Endodermal cell (in vitro differentiated cells): Measurements from ENCODE around the gene OST4. TPM values are rescaled to one million over a fixed set of nuclear protein-coding genes. Genes with fewer than 3 reads are reported as not detected.
A peak's percentile ranks its signal among the peaks of the same experiment; 100 is the strongest.

Source experiments
- DNase-seq: peaks from one replicate; pipeline ENCODE4 v3.0.0-alpha.2; 2017
- H3K27ac ChIP-seq: 2 replicates; pipeline ENCODE4 v1.5.1; 2013; ENCODE audit warnings: mild to moderate bottlenecking, low read depth, low read length, moderate library complexity
- H3K27me3 ChIP-seq: 2 replicates; pipeline ENCODE4 v1.6.1; 2013; ENCODE audit warnings: mild to moderate bottlenecking, low read length, moderate library complexity; ENCODE audit not compliant: insufficient read depth, control insufficient read depth, poor library complexity, severe bottlenecking
- H3K36me3 ChIP-seq: 2 replicates; pipeline ENCODE4 v1.7.0; 2013; ENCODE audit warnings: mild to moderate bottlenecking, low read length, moderate library complexity; ENCODE audit not compliant: control insufficient read depth, insufficient read depth
- H3K4me1 ChIP-seq: one replicate; pipeline ENCODE4 v1.7.0; 2013; ENCODE audit warnings: low read length; ENCODE audit not compliant: control insufficient read depth, insufficient read depth
- H3K4me3 ChIP-seq: 2 replicates; pipeline ENCODE4 v1.5.1; 2013; ENCODE audit warnings: mild to moderate bottlenecking, low read length, moderate library complexity
- H3K9ac ChIP-seq: 2 replicates; pipeline ENCODE4 v1.6.1; 2013; ENCODE audit warnings: mild to moderate bottlenecking, low read length, moderate library complexity; ENCODE audit not compliant: poor library complexity, severe bottlenecking; ENCODE audit errors: extremely low read depth
- H3K9me3 ChIP-seq: 2 replicates; pipeline ENCODE4 v1.6.1; 2013; ENCODE audit warnings: mild to moderate bottlenecking, low read length, moderate library complexity; ENCODE audit not compliant: control insufficient read depth
- H3K27ac Mint-ChIP-seq: 2 replicates; pipeline ENCODE4 v1.8.0; 2020; ENCODE audit warnings: mixed read lengths
- H3K27me3 Mint-ChIP-seq: 2 replicates; pipeline ENCODE4 v1.8.0; 2021; ENCODE audit warnings: mild to moderate bottlenecking, mixed read lengths; ENCODE audit not compliant: insufficient read depth
- H3K36me3 Mint-ChIP-seq: 2 replicates; pipeline ENCODE4 v1.8.0; 2020; ENCODE audit warnings: low read depth, mixed read lengths
- H3K4me1 Mint-ChIP-seq: 2 replicates; pipeline ENCODE4 v1.8.0; 2020; ENCODE audit warnings: mixed read lengths
- H3K4me3 Mint-ChIP-seq: 2 replicates; pipeline ENCODE4 v1.8.0; 2020; ENCODE audit warnings: mild to moderate bottlenecking, moderate library complexity, mixed read lengths
- H3K9me3 Mint-ChIP-seq: 2 replicates; pipeline ENCODE4 v1.8.0; 2020; ENCODE audit warnings: mild to moderate bottlenecking, mixed read lengths
- WGBS, 2 experiments: methylation state at CpG; one replicate each; pipeline versions ENCODE4 v1.1.5 to v1.1.7; 2013; ENCODE audit warnings: missing lambda C conversion rate in 2 of 2, mixed read lengths in 1 of 2; ENCODE audit not compliant: insufficient coverage in 1 of 2, insufficient read length in 1 of 2; 5-methylcytosine and 5-hydroxymethylcytosine counted together
- total RNA-seq, 2 donors: library from RNA; stranded (reverse); fragmentation: NEBNext Ultra II Directional in 1 of 2; extraction: Animal tissue kit (Norgen Biotek cat#: 25700) in 1 of 2; gene quantifications; 2 replicates in 1 of 2; 3 replicates in 1 of 2; pipeline ENCODE4 v1.2.1, GENCODE V29; 2021
- TF ChIP-seq, protein P1 (sequence below): fragments of 200-600 bp; sonication (generic); conservative IDR thresholded peaks from 2 replicates; pipeline ENCODE4 v1.5.0; 2021; ENCODE audit warnings: antibody characterized with exemption, mild to moderate bottlenecking

Gene OST4
- total RNA-seq, 2 donors from 2014 or later: 290 to 311 TPM

DNA sequence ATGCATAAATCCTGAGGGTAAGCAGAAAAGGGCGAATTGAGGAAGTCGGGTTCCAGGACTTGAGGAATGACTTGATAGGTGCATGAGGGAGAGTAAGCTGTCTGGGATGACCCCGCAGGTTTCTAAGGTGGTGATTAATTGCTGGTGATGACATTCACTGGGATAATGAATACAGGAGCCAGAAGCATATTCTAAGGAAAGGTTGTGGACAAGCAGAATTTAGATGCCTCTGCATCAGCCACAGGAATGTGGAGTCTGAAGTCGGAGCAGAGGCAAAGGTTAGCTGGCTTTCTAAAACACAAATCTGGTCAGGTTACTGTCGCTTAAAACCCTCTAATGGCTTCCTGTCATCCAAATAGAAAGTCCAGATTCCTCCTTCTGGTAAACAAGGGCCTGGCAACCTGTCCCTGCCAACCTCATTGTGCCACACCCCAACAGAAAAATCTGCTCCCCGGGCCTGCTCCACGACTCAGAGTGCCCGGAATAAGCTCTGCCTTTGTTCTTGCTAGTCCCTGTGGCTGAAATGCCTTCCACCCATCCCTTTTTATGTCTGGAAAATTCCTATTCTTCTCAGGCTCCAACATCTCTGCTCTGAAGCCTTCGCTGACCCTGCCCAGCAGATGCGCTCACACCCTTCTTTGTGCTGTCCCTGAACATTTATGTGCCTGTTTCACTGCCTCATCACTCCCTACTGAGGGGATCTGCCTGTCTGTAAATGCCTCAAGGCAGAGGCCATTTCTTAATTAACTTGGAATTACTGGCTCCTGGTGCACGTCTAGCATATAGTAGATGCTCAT is 50.0 kb downstream of the OST4 start:
- no peak for DNase-seq
- Mint-ChIP-seq H3K27ac (no peak overlapping the region), H3K9me3 (no peaks in the 10 kb centered on the region), H3K27me3 (no peaks in the 10 kb centered on the region), H3K4me1 (no peaks in the 10 kb centered on the region), H3K4me3 (no peak overlapping the region), H3K36me3 (peaks cover 2% of the 10 kb centered on the region)
- Histone ChIP-seq H3K4me1 (no peaks in the 10 kb centered on the region), H3K27me3 (no peaks in the 10 kb centered on the region), H3K4me3 (no peak overlapping the region), H3K27ac (peak overlapping the region; percentile 32), H3K9ac (no peak overlapping the region), H3K9me3 (no peaks in the 10 kb centered on the region), H3K36me3 (peaks cover 12% of the 10 kb centered on the region)
- 84 to 91% methylated on average over 10 to 11 of the region's 11 CpGs for WGBS, 2 experiments
- TF ChIP-seq, protein P1, sequence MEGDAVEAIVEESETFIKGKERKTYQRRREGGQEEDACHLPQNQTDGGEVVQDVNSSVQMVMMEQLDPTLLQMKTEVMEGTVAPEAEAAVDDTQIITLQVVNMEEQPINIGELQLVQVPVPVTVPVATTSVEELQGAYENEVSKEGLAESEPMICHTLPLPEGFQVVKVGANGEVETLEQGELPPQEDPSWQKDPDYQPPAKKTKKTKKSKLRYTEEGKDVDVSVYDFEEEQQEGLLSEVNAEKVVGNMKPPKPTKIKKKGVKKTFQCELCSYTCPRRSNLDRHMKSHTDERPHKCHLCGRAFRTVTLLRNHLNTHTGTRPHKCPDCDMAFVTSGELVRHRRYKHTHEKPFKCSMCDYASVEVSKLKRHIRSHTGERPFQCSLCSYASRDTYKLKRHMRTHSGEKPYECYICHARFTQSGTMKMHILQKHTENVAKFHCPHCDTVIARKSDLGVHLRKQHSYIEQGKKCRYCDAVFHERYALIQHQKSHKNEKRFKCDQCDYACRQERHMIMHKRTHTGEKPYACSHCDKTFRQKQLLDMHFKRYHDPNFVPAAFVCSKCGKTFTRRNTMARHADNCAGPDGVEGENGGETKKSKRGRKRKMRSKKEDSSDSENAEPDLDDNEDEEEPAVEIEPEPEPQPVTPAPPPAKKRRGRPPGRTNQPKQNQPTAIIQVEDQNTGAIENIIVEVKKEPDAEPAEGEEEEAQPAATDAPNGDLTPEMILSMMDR: no peak

Other genes starting within 250 kb of the OST4 start
- 1 to 10 TPM; 3.1 to 3.5 TPM for gene DPYSL5, start 223.5 kb downstream of the OST4 start, total RNA-seq
- gene MAPRE3, start 101.0 kb downstream of the OST4 start, total RNA-seq: 1 to 10 TPM; 3.2 to 4.4 TPM
- gene TMEM214, start 38.7 kb downstream of the OST4 start, total RNA-seq: 10 to 100 TPM; 52.7 to 63.7 TPM
- gene AGBL5, start 20.0 kb downstream of the OST4 start, total RNA-seq: 10 to 100 TPM; 56.9 to 76.1 TPM
- gene EMILIN1, start 7.0 kb upstream of the OST4 start, total RNA-seq: 1 to 10 TPM; 1.9 to 2.1 TPM
- 1 to 10 TPM; 3.3 to 3.9 TPM for gene KHK, start 15.1 kb upstream of the OST4 start, total RNA-seq
- under 1 TPM; 0.20 to 0.33 TPM for gene CGREF1, start 47.5 kb upstream of the OST4 start, total RNA-seq
- 1 to 10 TPM in 1 of 2 donors, under 1 TPM in 1; 0.29 to 1.0 TPM for gene ABHD1, start 52.2 kb upstream of the OST4 start, total RNA-seq
- gene PREB, start 63.0 kb upstream of the OST4 start, total RNA-seq: 10 to 100 TPM; 50.5 to 53.5 TPM
- gene PRR30, start 67.8 kb upstream of the OST4 start, total RNA-seq: not detected
- not detected for gene TCF23, start 77.3 kb upstream of the OST4 start, total RNA-seq
- 100 to 1,000 TPM; 101 to 140 TPM for gene ATRAID, start 140.4 kb upstream of the OST4 start, total RNA-seq
- 100 to 1,000 TPM; 115 to 125 TPM for gene SLC5A6, start 140.6 kb upstream of the OST4 start, total RNA-seq
- gene CAD, start 145.7 kb upstream of the OST4 start, total RNA-seq: 100 to 1,000 TPM; 120 to 127 TPM
- gene SLC30A3, start 191.4 kb upstream of the OST4 start, total RNA-seq: 1 to 10 TPM; 1.5 to 2.8 TPM
- under 1 TPM in 1 of 2 donors, not detected in 1; 0.49 TPM for gene DNAJC5G, start 203.8 kb upstream of the OST4 start, total RNA-seq
- 1 to 10 TPM in 1 of 2 donors, under 1 TPM in 1; 0.86 to 2.2 TPM for gene TRIM54, start 210.8 kb upstream of the OST4 start, total RNA-seq
- under 1 TPM; 0.59 to 0.75 TPM for gene UCN, start 236.8 kb upstream of the OST4 start, total RNA-seq